Cardiac muscle cell (in vitro differentiated cells and primary cell): ENCODE measurements around the gene CAMK2D. TPM values are rescaled to one million over a fixed set of nuclear protein-coding genes. Genes with fewer than 3 reads are reported as not detected.
A peak's percentile ranks its signal among the peaks of the same experiment; 100 is the strongest.

Experiments used
- DNase-seq, 2 donors: peaks; one replicate each; pipeline versions ENCODE4 v3.0.0 to v3.0.0-alpha.2; 2010 to 2017; ENCODE audit warnings: low read depth in 1 of 2, low spot score in 1 of 2
- H3K27ac ChIP-seq: fragments of 200-600 bp; sonication (generic); 2 replicates; pipeline ENCODE4 v1.5.1; 2016
- H3K27me3 ChIP-seq: fragments of 200-600 bp; sonication (generic); 2 replicates; pipeline ENCODE4 v1.6.0; 2016; ENCODE audit warnings: control low read depth
- H3K36me3 ChIP-seq: fragments of 200-600 bp; sonication (generic); 2 replicates; pipeline ENCODE4 v1.5.1; 2016; ENCODE audit warnings: control low read depth
- H3K4me1 ChIP-seq: fragments of 200-600 bp; sonication (generic); 2 replicates; pipeline ENCODE4 v1.8.1; 2017; ENCODE audit warnings: low read depth, mild to moderate bottlenecking, mixed run types
- H3K4me3 ChIP-seq: fragments of 200-600 bp; sonication (generic); 2 replicates; pipeline ENCODE4 v1.5.1; 2016; ENCODE audit warnings: mild to moderate bottlenecking
- H3K9me3 ChIP-seq: fragments of 200-600 bp; sonication (generic); 2 replicates; pipeline ENCODE4 v1.5.1; 2017; ENCODE audit warnings: low read depth, mild to moderate bottlenecking, control low read depth
- polyA plus RNA-seq: library from polyadenylated mRNA; unstranded; fragments of >200 nt; fragmentation: Nextera tagmentation; extraction: Ambion mirVana; gene quantifications from 2 replicates; pipeline ENCODE4 v1.2.1, GENCODE V29; 2016
- total RNA-seq: library from RNA; depleted of rRNA; stranded (reverse); fragments of >200 nt; gene quantifications from 2 replicates; pipeline ENCODE4 v1.2.3, GENCODE V29; 2016
- TF ChIP-seq, protein P1 (sequence below): IDR thresholded peaks from 2 replicates; pipeline ENCODE4 v1.5.1; 2012; ENCODE audit warnings: low read depth, mild to moderate bottlenecking, low read length

CAMK2D gene
- total and polyA plus RNA-seq, 2 experiments from 2014 or later: 60.6 to 84.7 TPM

DNA sequence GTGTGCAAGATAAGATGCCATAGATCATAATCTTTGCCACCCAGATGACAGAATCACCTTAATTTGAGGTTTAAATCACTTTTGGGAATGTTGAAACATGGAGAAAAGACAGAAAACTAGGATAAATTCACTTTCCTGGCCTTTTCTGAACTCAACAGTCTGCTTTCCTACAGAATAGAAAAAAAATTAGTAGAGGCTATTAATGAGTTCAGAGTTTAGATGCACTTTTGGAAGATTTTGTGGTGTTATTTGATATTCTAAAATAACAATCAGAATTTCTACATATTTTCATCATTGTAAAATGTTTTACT is 195.9 kb downstream of the CAMK2D start:
- DNase-seq: no peak
- no peaks in the 10 kb centered on the region for H3K27me3 ChIP-seq
- TF ChIP-seq, protein P1, sequence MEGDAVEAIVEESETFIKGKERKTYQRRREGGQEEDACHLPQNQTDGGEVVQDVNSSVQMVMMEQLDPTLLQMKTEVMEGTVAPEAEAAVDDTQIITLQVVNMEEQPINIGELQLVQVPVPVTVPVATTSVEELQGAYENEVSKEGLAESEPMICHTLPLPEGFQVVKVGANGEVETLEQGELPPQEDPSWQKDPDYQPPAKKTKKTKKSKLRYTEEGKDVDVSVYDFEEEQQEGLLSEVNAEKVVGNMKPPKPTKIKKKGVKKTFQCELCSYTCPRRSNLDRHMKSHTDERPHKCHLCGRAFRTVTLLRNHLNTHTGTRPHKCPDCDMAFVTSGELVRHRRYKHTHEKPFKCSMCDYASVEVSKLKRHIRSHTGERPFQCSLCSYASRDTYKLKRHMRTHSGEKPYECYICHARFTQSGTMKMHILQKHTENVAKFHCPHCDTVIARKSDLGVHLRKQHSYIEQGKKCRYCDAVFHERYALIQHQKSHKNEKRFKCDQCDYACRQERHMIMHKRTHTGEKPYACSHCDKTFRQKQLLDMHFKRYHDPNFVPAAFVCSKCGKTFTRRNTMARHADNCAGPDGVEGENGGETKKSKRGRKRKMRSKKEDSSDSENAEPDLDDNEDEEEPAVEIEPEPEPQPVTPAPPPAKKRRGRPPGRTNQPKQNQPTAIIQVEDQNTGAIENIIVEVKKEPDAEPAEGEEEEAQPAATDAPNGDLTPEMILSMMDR: no peak
- no peaks in the 10 kb centered on the region for H3K36me3 ChIP-seq
- H3K27ac ChIP-seq: no peak overlapping the region
- H3K4me1 ChIP-seq: peaks cover 3% of the 10 kb centered on the region
- no peak overlapping the region for H3K4me3 ChIP-seq
- no peaks in the 10 kb centered on the region for H3K9me3 ChIP-seq

DNA sequence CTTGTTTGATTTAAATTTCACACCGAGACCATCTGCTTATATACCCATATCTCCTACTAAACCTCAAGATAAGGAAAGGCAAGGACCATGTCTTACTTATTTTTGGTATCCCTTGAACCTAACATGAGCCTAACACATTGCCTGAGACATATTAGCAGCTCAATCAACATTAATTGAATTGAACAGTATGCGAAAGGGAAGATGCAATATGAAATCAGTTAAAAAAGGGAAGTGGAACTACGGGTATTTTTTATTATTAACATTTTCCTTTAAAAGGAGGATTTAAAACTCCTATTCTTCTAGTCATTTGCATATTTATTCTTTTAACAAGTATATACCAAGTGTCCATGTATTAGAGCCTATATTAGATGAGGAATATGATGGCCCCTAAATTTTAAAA is 197.0 kb downstream of the CAMK2D start:
- DNase-seq: no peak
- Histone ChIP-seq H3K27me3 (no peaks in the 10 kb centered on the region), H3K9me3 (no peaks in the 10 kb centered on the region), H3K27ac (no peak overlapping the region), H3K36me3 (no peaks in the 10 kb centered on the region), H3K4me1 (peaks cover 3% of the 10 kb centered on the region), H3K4me3 (no peak overlapping the region)
- TF ChIP-seq, protein P1: no peak

DNA sequence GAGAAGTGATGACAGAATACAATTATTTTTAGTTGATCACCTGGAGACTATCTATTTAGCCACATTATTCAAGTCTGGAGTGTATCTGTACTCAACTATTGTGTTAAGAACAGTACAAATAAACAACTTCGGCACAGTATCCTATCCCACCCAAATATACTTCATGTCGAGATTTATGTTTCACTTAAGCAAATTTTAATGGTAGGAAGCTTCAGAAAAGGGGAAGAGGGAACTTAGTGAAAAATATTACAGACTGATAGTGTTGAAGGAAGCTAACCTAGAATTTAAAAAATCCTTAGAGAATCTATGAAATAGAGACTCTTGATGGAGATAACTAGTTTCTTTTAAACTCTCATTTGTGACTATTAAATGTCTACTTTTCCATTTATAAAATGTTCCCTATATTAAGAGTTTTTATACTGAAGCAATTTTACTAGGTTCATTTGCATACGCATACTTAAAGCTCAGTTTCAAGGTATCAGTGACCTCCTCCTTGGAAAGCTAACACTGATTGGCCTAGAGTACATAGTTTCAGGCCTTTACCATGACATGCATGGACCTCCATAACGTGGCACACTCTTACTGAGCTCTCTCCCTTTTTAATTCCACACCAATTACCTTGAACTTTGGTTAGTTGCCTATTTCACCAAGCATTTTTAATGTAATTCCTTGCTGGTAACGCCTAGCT is 197.7 kb downstream of the CAMK2D start:
- no peaks in the 10 kb centered on the region for H3K9me3 ChIP-seq
- TF ChIP-seq, protein P1: no peak
- H3K36me3 ChIP-seq: no peaks in the 10 kb centered on the region
- H3K4me3 ChIP-seq: no peak overlapping the region
- no peaks in the 10 kb centered on the region for H3K27me3 ChIP-seq
- peaks cover 3% of the 10 kb centered on the region for H3K4me1 ChIP-seq
- no peak overlapping the region for H3K27ac ChIP-seq
- DNase-seq: no peak

DNA sequence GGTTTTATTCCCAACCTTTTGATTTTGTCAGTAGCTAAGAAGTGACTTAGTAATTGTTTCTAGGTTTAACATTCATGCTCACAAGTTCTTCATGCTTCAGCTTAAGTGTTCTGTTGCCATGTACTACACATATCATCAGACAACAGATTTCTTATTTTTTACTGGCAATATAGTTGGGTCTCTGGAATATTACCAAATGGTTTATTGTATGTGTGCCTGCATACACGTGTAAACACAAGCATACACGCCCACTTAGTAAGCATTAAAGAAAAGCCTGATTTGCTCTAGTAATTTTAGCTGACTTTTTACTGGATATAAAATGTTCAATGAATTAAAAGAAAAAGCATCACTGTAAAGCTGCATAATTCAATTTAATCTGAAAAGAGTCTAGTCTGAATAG is 199.8 kb downstream of the CAMK2D start:
- no peaks in the 10 kb centered on the region for H3K36me3 ChIP-seq
- H3K4me1 ChIP-seq: peaks cover 3% of the 10 kb centered on the region
- no peaks in the 10 kb centered on the region for H3K9me3 ChIP-seq
- no peak for DNase-seq
- no peak overlapping the region for H3K27ac ChIP-seq
- TF ChIP-seq, protein P1: no peak
- no peak overlapping the region for H3K4me3 ChIP-seq
- no peaks in the 10 kb centered on the region for H3K27me3 ChIP-seq

DNA sequence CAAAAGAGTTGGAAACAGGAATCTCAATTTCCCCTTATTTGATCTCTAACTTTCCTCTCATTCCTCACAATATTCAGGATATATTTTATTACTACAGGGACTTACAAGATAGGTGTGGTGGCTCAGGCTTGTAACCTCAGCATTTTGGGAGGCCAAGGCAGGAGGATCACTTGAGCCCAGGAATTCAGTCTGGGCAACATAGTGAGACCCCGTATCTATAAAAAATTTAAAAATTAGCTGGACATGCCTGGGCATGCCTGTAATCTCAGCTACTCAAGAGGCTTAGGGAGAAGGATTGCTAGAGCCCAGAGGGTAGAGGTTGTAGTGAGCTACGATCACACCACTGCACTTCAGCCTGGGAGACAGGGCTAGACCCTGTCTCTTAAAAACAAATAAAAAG is 200.4 kb downstream of the CAMK2D start:
- no peak overlapping the region for H3K27ac ChIP-seq
- TF ChIP-seq, protein P1: no peak
- H3K27me3 ChIP-seq: no peaks in the 10 kb centered on the region
- no peaks in the 10 kb centered on the region for H3K9me3 ChIP-seq
- DNase-seq: no peak
- H3K36me3 ChIP-seq: no peaks in the 10 kb centered on the region
- H3K4me1 ChIP-seq: peaks cover 4% of the 10 kb centered on the region
- no peak overlapping the region for H3K4me3 ChIP-seq

DNA sequence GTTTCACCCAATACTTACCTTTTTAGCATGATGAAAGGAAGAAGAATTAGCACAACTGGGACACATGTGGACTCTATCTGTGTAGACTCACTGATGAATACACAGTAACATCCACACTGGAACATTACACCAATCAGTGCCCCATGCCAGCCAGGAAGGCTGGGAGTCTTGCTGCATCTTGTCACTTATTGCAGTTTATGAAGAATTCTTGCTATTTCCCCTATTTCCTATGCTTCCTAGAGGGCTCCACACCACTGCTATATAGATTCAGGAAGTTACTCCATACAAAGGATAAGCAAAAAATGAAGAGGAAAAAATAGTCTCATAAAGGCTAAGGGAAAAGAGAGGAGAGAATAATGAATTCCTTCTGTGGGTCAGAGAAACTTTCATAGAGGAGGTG is 201.0 kb downstream of the CAMK2D start:
- Histone ChIP-seq H3K27me3 (no peaks in the 10 kb centered on the region), H3K4me3 (no peak overlapping the region), H3K36me3 (no peaks in the 10 kb centered on the region), H3K4me1 (peaks cover 6% of the 10 kb centered on the region), H3K9me3 (no peaks in the 10 kb centered on the region), H3K27ac (no peak overlapping the region)
- peak in 1 of 2 donors; percentile 60 for DNase-seq
- TF ChIP-seq, protein P1: no peak
